ENCODE results near the gene ROBO1.

- no peak for TF ChIP-seq POLR2A (IDR thresholded peaks at IDR 0.05; ENCODE audit: low read depth, low read length)
- no peak for TF ChIP-seq POLR2AphosphoS5 (IDR thresholded peaks at IDR 0.05; ENCODE audit: insufficient read depth, low read depth, low read length)
- TF ChIP-seq, protein P1, sequence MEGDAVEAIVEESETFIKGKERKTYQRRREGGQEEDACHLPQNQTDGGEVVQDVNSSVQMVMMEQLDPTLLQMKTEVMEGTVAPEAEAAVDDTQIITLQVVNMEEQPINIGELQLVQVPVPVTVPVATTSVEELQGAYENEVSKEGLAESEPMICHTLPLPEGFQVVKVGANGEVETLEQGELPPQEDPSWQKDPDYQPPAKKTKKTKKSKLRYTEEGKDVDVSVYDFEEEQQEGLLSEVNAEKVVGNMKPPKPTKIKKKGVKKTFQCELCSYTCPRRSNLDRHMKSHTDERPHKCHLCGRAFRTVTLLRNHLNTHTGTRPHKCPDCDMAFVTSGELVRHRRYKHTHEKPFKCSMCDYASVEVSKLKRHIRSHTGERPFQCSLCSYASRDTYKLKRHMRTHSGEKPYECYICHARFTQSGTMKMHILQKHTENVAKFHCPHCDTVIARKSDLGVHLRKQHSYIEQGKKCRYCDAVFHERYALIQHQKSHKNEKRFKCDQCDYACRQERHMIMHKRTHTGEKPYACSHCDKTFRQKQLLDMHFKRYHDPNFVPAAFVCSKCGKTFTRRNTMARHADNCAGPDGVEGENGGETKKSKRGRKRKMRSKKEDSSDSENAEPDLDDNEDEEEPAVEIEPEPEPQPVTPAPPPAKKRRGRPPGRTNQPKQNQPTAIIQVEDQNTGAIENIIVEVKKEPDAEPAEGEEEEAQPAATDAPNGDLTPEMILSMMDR (IDR thresholded peaks at IDR 0.05; ENCODE audit: extremely low read depth in 1 of 2, insufficient read depth in 1 of 2, low read depth in 1 of 2, low read length in 2 of 2) = no peak
Measured at GRCh38 chr3:78861156-78861555, 906.6 kb downstream of the ROBO1 start.

Measured in endothelial cell of umbilical vein (primary cell).